Measurements from ENCODE around the gene CLEC4M. TPM values are rescaled to one million over a fixed set of nuclear protein-coding genes. Genes with fewer than 3 reads are reported as not detected.

Gene CLEC4M
- total RNA-seq, 1 experiment from 2014 or later = not detected

DNA sequence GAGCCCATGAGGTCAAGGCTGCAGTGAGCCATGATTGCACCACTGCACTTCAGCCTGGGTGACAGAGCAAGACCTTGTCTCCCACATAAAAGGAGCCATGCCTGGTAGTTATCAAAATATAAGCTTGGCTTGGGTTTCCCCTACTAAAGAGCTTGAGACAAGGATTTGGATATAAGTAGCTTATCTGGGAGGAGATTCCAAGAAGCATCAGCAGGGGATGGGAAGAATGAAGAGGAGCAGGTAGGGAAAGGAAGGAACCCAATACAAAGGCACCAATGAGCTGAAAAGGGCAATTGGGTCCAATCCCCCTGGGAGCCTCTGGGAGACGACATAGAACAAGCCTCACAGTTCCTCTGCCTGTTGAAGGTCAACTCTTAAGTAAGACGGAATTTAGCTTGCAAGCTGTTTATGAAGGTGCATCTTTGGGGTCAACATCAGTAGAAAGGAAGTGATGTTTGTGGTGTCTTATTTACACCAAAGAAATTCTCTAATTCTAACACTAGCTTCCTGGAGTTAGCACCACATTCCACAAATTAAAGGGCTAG lies 23.8 kb upstream of the CLEC4M start:
- TF ChIP-seq, protein P1, sequence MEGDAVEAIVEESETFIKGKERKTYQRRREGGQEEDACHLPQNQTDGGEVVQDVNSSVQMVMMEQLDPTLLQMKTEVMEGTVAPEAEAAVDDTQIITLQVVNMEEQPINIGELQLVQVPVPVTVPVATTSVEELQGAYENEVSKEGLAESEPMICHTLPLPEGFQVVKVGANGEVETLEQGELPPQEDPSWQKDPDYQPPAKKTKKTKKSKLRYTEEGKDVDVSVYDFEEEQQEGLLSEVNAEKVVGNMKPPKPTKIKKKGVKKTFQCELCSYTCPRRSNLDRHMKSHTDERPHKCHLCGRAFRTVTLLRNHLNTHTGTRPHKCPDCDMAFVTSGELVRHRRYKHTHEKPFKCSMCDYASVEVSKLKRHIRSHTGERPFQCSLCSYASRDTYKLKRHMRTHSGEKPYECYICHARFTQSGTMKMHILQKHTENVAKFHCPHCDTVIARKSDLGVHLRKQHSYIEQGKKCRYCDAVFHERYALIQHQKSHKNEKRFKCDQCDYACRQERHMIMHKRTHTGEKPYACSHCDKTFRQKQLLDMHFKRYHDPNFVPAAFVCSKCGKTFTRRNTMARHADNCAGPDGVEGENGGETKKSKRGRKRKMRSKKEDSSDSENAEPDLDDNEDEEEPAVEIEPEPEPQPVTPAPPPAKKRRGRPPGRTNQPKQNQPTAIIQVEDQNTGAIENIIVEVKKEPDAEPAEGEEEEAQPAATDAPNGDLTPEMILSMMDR (conservative IDR thresholded peaks at IDR 0.05) = no peak
- H3K9ac ChIP-seq (ENCODE audit: extremely low read depth, insufficient read length, low read length) = no peak overlapping the region
- H3K23me2 ChIP-seq (ENCODE audit: insufficient read length, low read depth, low read length, poor library complexity, severe bottlenecking) = no peaks in the 10 kb centered on the region
- no peaks in the 10 kb centered on the region for H3K9me3 ChIP-seq (ENCODE audit: control insufficient read depth, low read depth, low read length)
- H2BK20ac ChIP-seq (ENCODE audit: low read depth, low read length, poor library complexity, severe bottlenecking) = no peak overlapping the region
- peaks cover 3% of the 10 kb centered on the region; the same call in 1 of the 2 replicates for H3K4me1 ChIP-seq (ENCODE audit: insufficient read depth, low read length)
- no peak overlapping the region for H3K23ac ChIP-seq (ENCODE audit: insufficient read length, low read depth, low read length)
- H2BK15ac ChIP-seq (ENCODE audit: low read depth, low read length) = no peak overlapping the region
- H3K36me3 Mint-ChIP-seq (ENCODE audit: insufficient read depth in 1 of 3, low read depth in 3 of 3) = no peaks in the 10 kb centered on the region; a peak in 1 of 7 replicates
- no peak for DNase-seq
- H4K5ac ChIP-seq (ENCODE audit: insufficient read length, low read depth, low read length) = no peak overlapping the region
- no peak overlapping the region for H3T11ph ChIP-seq (ENCODE audit: low read length)
- no peaks in the 10 kb centered on the region for H3K79me1 ChIP-seq (ENCODE audit: insufficient read depth, low read depth, low read length, poor library complexity, severe bottlenecking)
- no peak overlapping the region for H3K4me2 ChIP-seq (ENCODE audit: insufficient read depth, insufficient read length, low read length)
- H4K20me1 ChIP-seq (ENCODE audit: control insufficient read depth, insufficient read depth, insufficient read length) = no peaks in the 10 kb centered on the region
- no peaks in the 10 kb centered on the region for H3K27me3 ChIP-seq (ENCODE audit: insufficient read depth, low read length)
- H3K4me1 Mint-ChIP-seq = peaks cover 4 to 10% of the 10 kb centered on the region in 2 experiments
- no peak overlapping the region for H3K4me3 Mint-ChIP-seq
- H3K9me3 Mint-ChIP-seq = no peaks in the 10 kb centered on the region
- H2AK5ac ChIP-seq (ENCODE audit: insufficient read length, low read length) = no peak overlapping the region
- H3K27me3 Mint-ChIP-seq (ENCODE audit: low read depth) = peaks cover 72% of the 10 kb centered on the region
- no peak overlapping the region for H4K91ac ChIP-seq (ENCODE audit: insufficient read length, low read depth, low read length)
- H3K56ac ChIP-seq (ENCODE audit: insufficient read length, low read depth, low read length) = no peak overlapping the region
- no peak overlapping the region for H2BK12ac ChIP-seq (ENCODE audit: insufficient read length, low read depth, low read length)
- H2AFZ ChIP-seq (ENCODE audit: low read length) = no peak overlapping the region
- H3K79me2 ChIP-seq (ENCODE audit: insufficient read depth, low read length) = no peaks in the 10 kb centered on the region
- H3K4ac ChIP-seq (ENCODE audit: low read depth, low read length) = no peak overlapping the region
- no peak overlapping the region for H2BK120ac ChIP-seq (ENCODE audit: low read depth, low read length, poor library complexity, severe bottlenecking)
- H2BK5ac ChIP-seq (ENCODE audit: insufficient read length, low read length) = no peak overlapping the region
- H3K14ac ChIP-seq (ENCODE audit: insufficient read depth, low read length) = no peak overlapping the region
- H3K27ac ChIP-seq (ENCODE audit: insufficient read length, low read depth, low read length) = no peak overlapping the region
- no peak overlapping the region for H4K8ac ChIP-seq (replicated peaks; ENCODE audit: insufficient read length, low read depth, low read length)
- no peak overlapping the region for H3K27ac Mint-ChIP-seq
- WGBS (ENCODE audit: extremely low coverage, insufficient read length, low lambda C conversion rate) = no CpG with 5 or more reads among the region's 2 CpGs
- no peak overlapping the region for H3K18ac ChIP-seq (ENCODE audit: insufficient read length, low read depth, low read length)

Data from H9 (cell line).